SIG-M5 (cell line): ENCODE measurements around the gene EGFL8.
A peak's percentile ranks its signal among the peaks of the same experiment; 100 is the strongest.
"Not testable (repeated sequence)": the region's sequence is repeated elsewhere in the genome, so short reads cannot be mapped to it uniquely, and the experiment has no call there.

Source experiments
- DNase-seq: peaks from one replicate; lab custom pipeline; 2025; lab: John Stamatoyannopoulos, UW

The EGFL8 gene

DNA sequence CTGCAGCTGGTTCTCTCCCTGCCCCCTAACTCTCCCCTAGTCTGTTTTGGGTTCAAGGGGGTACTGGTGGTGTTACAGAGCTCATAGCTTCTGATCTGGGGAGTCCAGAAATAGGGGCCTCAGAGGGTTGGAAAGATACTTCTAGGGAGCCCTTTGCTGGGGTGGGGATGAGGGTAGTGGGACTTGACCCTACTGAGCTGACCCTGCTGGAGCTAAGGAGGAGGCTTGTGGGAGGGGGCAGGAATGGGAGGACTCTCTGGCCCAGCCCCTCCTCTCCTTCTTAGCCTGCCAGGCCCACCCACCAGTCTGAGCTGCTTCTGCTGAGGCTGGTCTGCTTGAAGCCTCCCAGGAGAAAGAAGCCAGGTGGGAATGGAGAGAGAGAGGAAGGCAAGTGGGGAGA is at the start of gene EGFL8:
Gene EGFL8 (plus strand): TSS at position 301 of the 400 bp plus-strand sequence. CDS start 1,571 bp downstream, outside the sequence.
- DNase-seq = no peak

GRCh38 chr6:32114796-32115195 is 49.6 kb upstream of the EGFL8 start:
- DNase-seq = no peak

GRCh38 chr6:32115623-32116022 is 48.8 kb upstream of the EGFL8 start:
- no peak for DNase-seq

- no peak for DNase-seq
Observed at GRCh38 chr6:32116674-32117073, 47.7 kb upstream of the EGFL8 start.

DNA sequence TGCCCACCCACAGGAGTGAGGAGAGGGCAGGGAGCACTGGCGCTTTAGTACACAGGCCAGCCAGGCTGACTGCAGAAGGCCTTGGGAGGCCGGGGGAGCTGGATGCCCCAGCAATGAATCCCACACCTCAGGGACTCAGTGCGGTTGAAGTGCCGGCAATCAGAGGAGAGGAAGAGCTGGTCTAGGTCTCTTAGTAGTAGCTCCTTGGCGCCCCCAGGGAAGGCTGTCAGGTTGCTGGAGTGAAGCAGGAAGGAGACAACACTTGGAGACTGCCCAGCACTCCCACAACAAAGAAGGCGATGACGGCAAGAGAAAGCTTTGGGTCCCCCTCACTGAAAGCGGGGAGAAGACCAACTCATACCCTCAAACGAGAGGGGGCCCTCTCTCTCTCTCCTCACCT is 46.9 kb upstream of the EGFL8 start:
- no peak for DNase-seq

DNA sequence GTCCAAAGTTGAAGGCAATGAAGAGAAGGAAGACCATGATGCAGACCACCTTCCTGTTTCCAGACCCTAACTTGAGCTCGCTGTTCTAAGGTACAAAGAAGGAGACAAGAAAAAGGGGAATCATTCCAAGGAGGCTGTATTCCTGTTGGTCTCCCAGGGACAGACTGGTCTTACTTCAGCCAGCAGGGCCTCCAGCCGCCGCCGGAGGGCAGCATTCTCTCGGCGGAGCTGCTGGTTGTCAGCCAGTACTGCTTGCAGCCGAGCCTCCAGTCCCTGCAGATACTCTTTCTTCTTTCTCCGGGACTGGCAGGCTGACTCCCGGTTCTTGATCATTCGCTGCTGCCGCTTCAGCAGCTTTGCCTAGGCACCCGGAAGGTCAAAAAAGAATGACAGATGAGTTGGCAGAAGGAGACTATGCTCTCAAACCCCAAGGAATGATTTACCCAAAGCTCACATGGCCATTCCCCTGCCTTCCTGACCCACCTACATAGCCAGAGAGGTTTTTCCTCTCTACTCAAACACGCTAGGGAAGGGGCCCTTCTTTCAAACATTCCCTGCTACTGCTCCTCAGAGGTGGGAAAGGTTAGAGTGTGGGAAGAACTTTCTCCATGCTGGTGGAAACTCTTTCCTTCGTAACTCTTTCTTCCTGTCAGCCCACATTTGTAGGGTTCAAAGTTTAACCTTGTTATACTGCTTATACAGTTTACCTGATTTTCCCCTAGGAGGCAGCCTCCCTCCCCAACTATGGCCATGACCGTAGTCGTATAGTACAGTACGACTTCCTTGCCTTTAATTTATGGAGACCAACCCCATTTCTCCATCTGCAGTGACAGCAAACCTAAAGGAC is 45.4 kb upstream of the EGFL8 start:
- DNase-seq = no peak

DNA sequence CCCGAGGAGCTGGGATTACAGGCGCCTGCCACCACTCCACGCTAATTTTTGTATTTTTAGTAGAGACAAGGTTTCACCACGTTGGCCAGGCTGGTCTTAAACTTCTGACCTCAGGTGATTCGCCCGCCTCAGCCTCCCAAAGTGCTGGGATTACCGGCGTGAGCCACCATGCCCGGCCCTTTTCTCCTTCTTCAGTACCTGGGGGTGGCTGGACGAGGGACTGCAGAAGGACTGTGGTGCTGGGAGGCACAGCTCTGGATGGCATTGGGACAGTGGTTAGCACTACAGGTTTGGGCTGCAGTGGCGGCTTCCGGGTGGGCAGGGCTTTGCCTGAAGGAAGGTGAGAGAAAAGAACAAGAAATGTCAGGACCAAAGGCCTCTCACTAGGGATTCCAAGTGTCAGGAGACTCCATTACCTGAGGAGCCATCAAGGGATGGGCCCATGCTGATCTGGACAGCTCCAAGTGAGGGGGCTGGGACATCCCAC is 43.8 kb upstream of the EGFL8 start:
- DNase-seq = no peak

DNA sequence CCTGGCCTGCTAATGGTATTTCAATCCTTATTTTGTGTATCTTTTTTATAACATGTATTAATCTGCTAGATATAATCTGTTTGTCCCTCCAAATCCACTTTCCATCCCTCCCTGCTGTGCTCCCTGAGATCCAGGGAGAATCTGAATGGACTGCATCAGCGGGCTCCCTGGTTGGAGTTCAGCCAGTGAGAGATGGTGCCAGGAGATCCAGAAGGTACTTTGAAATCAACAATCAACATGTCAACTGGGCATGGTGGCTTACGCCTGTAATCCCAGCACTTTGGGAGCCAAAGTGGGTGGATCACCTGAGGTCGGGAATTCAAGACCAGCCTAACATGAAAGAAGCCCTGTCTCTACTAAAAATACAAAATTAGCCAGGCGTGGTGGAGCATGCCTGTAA is 40.7 kb upstream of the EGFL8 start:
- no peak for DNase-seq

- no peak for DNase-seq
Observed at GRCh38 chr6:32126880-32127279, 37.5 kb upstream of the EGFL8 start.

GRCh38 chr6:32127409-32127716 is 37.0 kb upstream of the EGFL8 start:
- no peak for DNase-seq

DNA sequence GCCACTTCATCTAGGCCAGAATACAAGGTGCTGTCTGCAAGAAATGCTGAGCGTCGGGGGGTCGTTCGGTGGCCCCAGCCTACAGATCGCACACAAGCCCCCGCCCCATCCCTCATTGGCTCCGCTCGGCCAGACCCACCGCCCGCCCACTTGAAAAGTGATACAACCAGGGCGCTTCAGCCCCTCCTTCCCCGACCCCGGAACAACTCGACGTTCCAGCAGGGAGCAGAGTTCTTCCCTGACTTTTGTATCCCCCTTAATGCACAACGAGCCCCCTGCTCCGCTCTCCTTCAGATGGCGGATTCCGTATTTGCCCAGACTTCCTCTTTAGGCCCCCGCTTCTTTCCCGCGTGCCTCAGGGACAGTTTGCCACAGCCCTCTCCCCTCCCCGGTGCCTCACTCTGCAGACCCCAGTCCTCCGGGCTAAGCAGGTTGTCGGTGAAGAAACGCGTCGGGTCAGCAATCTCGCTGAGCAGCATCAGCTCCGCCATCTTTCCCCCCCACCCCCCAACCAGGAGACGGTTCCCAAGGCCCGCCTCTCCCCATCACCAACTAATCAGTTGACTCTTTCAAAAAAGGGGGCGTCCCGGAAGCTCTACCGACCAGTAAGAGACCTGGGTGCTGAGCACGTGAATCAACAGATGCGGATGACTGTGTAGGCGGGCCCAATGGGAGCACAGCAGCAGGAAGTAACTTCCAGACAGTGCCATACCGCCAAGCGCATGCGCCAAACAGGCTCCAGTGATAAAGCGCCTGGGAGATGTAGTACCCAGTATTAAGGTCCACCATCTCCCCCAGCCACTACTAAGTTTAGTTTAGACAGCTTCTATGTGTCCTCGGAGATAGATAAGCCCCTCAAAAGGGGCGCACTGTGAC is 36.4 kb upstream of the EGFL8 start, which contains the start of gene ATF6B:
Gene ATF6B (minus strand): TSS at position 530 of the 876 bp plus-strand sequence. CDS start 39 bp downstream, at position 491.
- DNase-seq = peak; percentile 99

DNA sequence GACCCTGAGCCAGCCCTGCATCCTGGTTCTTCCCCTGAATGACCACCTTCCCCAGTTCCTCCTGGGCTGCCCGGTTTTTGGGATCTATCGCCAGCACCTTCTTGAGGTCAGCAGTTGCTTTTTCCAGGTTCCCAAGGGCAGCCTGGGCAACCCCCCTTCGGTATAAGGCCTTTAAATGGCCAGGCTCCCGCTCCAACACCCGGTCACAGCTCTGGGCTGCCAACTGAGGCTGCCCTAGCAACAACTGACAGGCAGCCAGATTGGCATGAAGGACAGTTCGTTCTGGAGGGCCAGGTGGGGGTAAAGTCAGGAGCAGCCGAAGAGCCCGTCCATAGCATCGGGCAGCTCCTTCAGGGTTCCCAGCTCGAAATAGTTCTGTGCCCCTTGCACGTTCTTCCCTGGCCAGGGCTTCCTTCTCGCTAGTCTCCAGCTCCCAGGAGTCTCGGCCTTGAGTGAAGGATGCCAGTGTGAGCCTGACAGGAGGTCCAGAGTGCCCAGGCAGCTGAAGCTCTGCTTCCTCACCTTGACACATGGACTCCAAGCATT is 35.6 kb upstream of the EGFL8 start:
- no peak for DNase-seq

- no peak for DNase-seq
Observed at GRCh38 chr6:32129297-32130088, 34.9 kb upstream of the EGFL8 start.

GRCh38 chr6:32131439-32131948 is 32.9 kb upstream of the EGFL8 start:
- DNase-seq = no peak

DNA sequence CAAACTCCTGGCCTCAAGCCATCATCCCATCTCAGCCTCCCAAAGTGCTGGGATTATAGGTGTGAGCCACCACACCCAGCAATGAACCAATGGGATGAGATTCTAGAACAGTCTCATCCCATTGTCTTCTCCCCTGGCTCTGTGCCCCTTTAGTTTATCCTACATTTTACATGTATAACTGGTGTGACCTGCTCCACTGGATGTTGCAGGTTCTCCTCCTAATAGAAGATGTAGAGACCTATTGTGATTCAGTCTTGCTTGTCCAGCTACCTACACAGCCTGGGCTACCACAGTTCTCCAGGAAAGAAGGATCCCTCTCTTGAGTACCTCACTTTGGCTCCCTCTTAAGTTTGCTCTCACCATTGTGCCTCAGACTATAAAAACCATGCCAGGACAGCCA is 32.3 kb upstream of the EGFL8 start:
- DNase-seq = no peak

DNA sequence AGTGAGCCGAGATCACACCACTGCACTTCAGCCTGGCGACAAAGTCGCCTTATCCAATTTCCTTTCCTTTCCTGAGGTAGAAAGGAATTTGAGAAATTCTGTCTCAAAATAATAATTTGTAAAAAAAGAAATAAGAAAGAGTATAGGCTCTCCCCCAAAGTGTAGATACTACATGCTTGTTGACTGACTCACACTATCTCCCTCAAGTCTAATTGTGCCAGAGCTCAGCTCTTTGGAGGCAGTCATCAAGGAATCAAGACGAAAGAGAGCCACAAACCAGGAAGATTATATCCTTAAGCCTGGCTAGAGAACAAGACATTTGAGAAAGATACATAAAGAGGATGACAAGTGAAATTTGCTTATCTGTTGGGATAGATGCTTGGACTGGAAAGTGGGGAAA is 30.6 kb upstream of the EGFL8 start:
- DNase-seq = no peak

DNA sequence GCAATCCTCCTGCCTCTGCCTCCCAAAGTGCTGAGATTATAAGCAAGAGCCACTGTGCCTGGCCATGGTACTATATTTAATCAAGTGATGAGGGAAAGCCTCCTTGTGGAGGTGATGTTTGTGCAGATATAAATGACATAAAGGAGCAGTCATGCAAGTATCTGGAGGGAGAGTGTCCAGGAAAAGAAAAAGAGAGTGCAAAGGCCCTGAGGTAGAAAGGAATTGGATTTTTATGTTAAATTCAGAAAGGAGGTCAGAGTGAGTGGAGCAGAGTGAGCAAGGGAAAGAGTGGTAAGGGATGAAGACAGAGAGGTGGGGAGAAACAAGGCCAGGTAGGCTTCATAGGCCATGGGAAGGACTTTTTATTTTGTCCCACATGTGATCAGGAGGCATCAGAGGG is 26.9 kb upstream of the EGFL8 start:
- DNase-seq = no peak

GRCh38 chr6:32139590-32139989 is 24.8 kb upstream of the EGFL8 start:
- DNase-seq = no peak

DNA sequence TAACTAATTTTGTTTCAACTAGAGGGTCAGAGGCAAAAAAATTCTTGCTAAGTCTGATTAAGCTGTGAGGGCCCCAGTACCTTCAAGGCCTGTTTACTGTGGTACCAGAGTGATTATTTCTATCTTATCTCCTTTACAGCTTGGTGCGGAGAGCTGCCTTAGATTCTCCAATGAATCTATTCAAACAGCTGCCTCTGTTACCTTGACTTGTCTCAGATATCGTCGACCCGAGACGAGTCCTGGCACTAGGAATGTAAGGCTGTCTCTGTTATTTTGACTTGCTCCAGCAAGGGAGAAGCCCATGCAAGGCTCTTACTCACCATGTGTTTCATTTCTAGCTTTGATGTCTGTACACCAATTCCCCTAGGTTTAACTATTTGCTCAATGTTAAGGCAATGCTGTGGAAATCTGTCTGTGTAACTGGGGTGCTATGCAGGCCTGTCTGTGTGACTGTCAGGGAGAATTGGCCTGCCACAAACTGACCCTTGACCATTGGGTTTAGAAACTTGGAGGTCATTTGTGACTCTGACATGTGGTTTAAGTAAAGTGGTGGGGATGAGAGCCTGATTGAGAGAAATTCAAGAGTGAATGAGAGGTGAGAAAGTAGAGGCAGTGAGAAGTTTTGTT is 23.9 kb upstream of the EGFL8 start:
- no peak for DNase-seq

DNA sequence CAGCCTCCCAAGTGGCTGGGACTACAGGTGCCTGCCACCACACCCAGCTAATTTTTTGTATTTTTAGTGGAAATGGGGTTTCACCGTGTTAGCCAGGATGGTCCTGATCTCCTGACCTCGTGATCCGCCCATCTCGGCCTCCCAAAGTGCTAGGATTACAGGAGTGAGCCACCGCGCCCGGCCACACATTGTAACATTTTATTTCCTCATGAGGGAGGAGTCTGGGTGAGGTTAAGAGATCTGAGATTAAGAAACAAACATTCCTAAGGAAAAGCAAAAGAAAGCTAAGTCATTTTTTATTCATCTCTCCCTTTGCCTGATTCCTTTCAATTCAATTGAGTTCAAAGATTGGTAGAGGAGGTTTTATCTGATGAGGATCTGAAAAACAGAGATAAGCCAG is 20.2 kb upstream of the EGFL8 start:
- not testable (repeated sequence) for DNase-seq

DNA sequence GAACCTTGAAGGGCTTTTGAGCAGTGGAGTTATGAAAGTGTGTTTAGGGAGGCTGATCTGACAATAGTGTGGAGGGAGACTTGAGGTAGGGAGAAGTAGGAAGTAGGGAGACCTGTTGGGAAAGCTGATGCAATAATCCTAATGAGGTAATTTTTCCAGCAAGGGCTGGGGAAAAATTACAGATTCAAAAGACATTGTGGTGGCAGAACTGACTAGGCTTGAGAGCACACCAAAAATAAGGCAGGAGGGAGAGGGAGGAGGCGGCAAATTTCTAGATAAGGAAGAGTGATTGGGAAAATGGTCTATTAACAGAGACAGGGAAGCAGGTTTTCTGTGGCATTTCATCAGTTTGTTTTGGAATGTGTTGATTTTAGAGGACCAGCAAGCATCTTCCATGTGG is 18.1 kb upstream of the EGFL8 start:
- DNase-seq = no peak
